GM23248 (cell line): Measurements from ENCODE around the gene ENPP6. TPM values are rescaled to one million over a fixed set of nuclear protein-coding genes. Genes with fewer than 3 reads are reported as not detected.

ENCODE experiments used
- DNase-seq: peaks from one replicate; pipeline ENCODE4 v3.0.0-alpha.2; 2015
- H2AFZ ChIP-seq: fragments of 200-600 bp; sonication (generic); 2 replicates; pipeline ENCODE4 v1.6.1; 2016; ENCODE audit warnings: antibody characterized with exemption
- H3F3A ChIP-seq: fragments of 200-600 bp; sonication (generic); 2 replicates; pipeline ENCODE4 v1.6.1; 2016; ENCODE audit warnings: mild to moderate bottlenecking, antibody characterized with exemption, mixed run types; ENCODE audit not compliant: insufficient read depth
- H3K27ac ChIP-seq: fragments of 200-600 bp; sonication (generic); 2 replicates; pipeline ENCODE4 v1.5.1; 2016; ENCODE audit warnings: mild to moderate bottlenecking
- H3K27me3 ChIP-seq: fragments of 200-600 bp; sonication (generic); replicated peaks from 2 replicates; pipeline ENCODE4 v1.6.1; 2016; ENCODE audit warnings: mild to moderate bottlenecking; ENCODE audit not compliant: insufficient read depth
- H3K36me3 ChIP-seq: fragments of 200-600 bp; sonication (generic); 2 replicates; pipeline ENCODE4 v1.6.1; 2016; ENCODE audit warnings: low read depth, mild to moderate bottlenecking
- H3K4me1 ChIP-seq: fragments of 200-600 bp; sonication (generic); 2 replicates; pipeline ENCODE4 v1.6.1; 2016; ENCODE audit warnings: mild to moderate bottlenecking; ENCODE audit not compliant: insufficient read depth
- H3K4me2 ChIP-seq: fragments of 200-600 bp; sonication (generic); one replicate; pipeline ENCODE4 v1.6.1; 2016; ENCODE audit warnings: mild to moderate bottlenecking; ENCODE audit not compliant: unreplicated experiment
- H3K4me3 ChIP-seq: fragments of 200-600 bp; sonication (generic); 2 replicates; pipeline ENCODE4 v1.5.1; 2016; ENCODE audit warnings: mild to moderate bottlenecking
- H3K79me2 ChIP-seq: fragments of 200-600 bp; sonication (generic); 2 replicates; pipeline ENCODE4 v1.6.1; 2016; ENCODE audit warnings: mild to moderate bottlenecking; ENCODE audit not compliant: insufficient read depth
- H3K9ac ChIP-seq: fragments of 200-600 bp; sonication (generic); 2 replicates; pipeline ENCODE4 v1.6.1; 2016; ENCODE audit warnings: mild to moderate bottlenecking
- H3K9me2 ChIP-seq: fragments of 200-600 bp; sonication (generic); 2 replicates; pipeline ENCODE4 v1.6.1; 2016; ENCODE audit warnings: mixed run types, mild to moderate bottlenecking, moderate library complexity; ENCODE audit not compliant: insufficient read depth
- H3K9me3 ChIP-seq: fragments of 200-600 bp; sonication (generic); one replicate; pipeline ENCODE4 v1.6.1; 2017; ENCODE audit warnings: low read depth
- H4K20me1 ChIP-seq: fragments of 200-600 bp; sonication (generic); 2 replicates; pipeline ENCODE4 v1.6.0; 2016; ENCODE audit not compliant: insufficient read depth
- EZH2 ChIP-seq: fragments of 200-600 bp; sonication (generic); IDR thresholded peaks from 2 replicates; pipeline ENCODE4 v1.6.1; 2018; ENCODE audit warnings: antibody characterized with exemption, mild to moderate bottlenecking; ENCODE audit not compliant: insufficient read depth, poor library complexity, severe bottlenecking
- EZH2phosphoT487 ChIP-seq: fragments of 200-600 bp; sonication (generic); IDR thresholded peaks from 2 replicates; pipeline ENCODE4 v1.6.1; 2018; ENCODE audit warnings: antibody characterized with exemption, moderate library complexity, mild to moderate bottlenecking, low read depth; ENCODE audit not compliant: insufficient read depth
- WGBS, 2 experiments: methylation state at CpG; one replicate each; pipeline ENCODE4 v1.1.6; 2015 to 2017; ENCODE audit warnings: low lambda C conversion rate in 2 of 2, low coverage in 1 of 2; ENCODE audit errors: missing lambda C conversion rate in 2 of 2; 5-methylcytosine and 5-hydroxymethylcytosine counted together
- in situ Hi-C: fragments of 300-500 bp; cut with MboI; formaldehyde crosslinking; loops from 2 replicates; pipeline ENCODE4 v1.15.0; 2020
- polyA plus RNA-seq: library from polyadenylated mRNA; unstranded; fragments of >200 nt; fragmentation: Nextera tagmentation; extraction: Ambion mirVana; gene quantifications from 2 replicates; pipeline ENCODE4 v1.2.1, GENCODE V29; 2016
- total RNA-seq: library from RNA; depleted of rRNA; stranded (reverse); fragments of >200 nt; shearing (Covaris generic); gene quantifications from 2 replicates; pipeline ENCODE4 v1.2.3, GENCODE V29; 2014

The ENPP6 gene
- total and polyA plus RNA-seq, 2 experiments from 2014 or later = not detected

GRCh38 chr4:184198190-184198589 lies 19.5 kb downstream of the ENPP6 start:
- no peak overlapping the region for H3K27ac ChIP-seq
- H3K4me2 ChIP-seq = no peak overlapping the region
- no peaks in the 10 kb centered on the region for H3F3A ChIP-seq
- no peak overlapping the region for H3K9ac ChIP-seq
- DNase-seq = no peak
- no peaks in the 10 kb centered on the region for H3K27me3 ChIP-seq
- TF ChIP-seq EZH2 (no peak), EZH2phosphoT487 (no peak)
- no peaks in the 10 kb centered on the region for H4K20me1 ChIP-seq
- no peaks in the 10 kb centered on the region for H3K9me3 ChIP-seq
- in situ Hi-C loops = no loop called here
- H2AFZ ChIP-seq = no peak overlapping the region
- H3K79me2 ChIP-seq = no peaks in the 10 kb centered on the region
- H3K9me2 ChIP-seq = no peaks in the 10 kb centered on the region
- H3K4me3 ChIP-seq = no peak overlapping the region
- no peaks in the 10 kb centered on the region for H3K36me3 ChIP-seq
- H3K4me1 ChIP-seq = no peaks in the 10 kb centered on the region
- WGBS, 2 experiments = 16 to 20% methylated on average over 5 of the region's 5 CpGs

DNA sequence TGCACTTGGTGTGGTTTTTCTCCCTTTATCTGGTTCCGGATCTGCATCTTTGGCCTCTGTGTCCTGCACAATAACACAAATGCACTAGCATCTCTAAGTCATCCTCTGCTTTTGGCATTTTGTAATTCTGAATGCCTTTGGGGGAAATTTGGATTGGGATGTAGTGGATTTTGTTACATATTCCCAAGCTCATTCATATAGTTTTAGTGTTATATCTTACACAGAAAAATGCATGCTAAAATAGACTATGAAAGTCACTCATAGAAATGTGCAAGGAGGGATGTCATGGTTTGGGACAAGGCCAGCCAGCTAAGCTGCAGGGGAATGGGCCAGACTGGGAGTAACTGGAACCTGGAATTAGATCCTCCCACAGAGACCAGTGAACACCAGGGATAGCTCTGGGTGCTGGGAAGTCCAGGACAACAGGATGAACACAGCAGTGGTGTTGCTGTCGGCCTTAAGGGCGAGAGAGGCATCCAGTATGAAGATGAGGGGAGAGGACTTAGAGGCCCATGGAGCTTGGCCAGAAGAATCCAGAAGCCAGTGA lies 20.1 kb downstream of the ENPP6 start:
- Histone ChIP-seq H3K36me3 (no peaks in the 10 kb centered on the region), H3K9ac (no peak overlapping the region), H3K27ac (no peak overlapping the region), H3K4me1 (no peaks in the 10 kb centered on the region), H2AFZ (no peak overlapping the region), H3K4me3 (no peak overlapping the region), H3K79me2 (no peaks in the 10 kb centered on the region), H3F3A (no peaks in the 10 kb centered on the region), H3K4me2 (no peak overlapping the region), H3K27me3 (no peaks in the 10 kb centered on the region), H3K9me2 (no peaks in the 10 kb centered on the region), H3K9me3 (no peaks in the 10 kb centered on the region), H4K20me1 (no peaks in the 10 kb centered on the region)
- in situ Hi-C loops = no loop called here
- 49 to 50% methylated on average over 3 of the region's 3 CpGs for WGBS, 2 experiments
- DNase-seq = no peak
- no peak for TF ChIP-seq EZH2phosphoT487
- TF ChIP-seq EZH2 = no peak

- 9 to 11% methylated on average over 5 of the region's 5 CpGs for WGBS, 2 experiments
- DNase-seq = no peak
Observed at GRCh38 chr4:184196730-184197385, 20.8 kb downstream of the ENPP6 start.

GRCh38 chr4:184193556-184194525 lies 23.8 kb downstream of the ENPP6 start:
- no peaks in the 10 kb centered on the region for H3K79me2 ChIP-seq
- no peak for DNase-seq
- H3K9me2 ChIP-seq = no peaks in the 10 kb centered on the region
- in situ Hi-C loops = no loop called here
- H3K9me3 ChIP-seq = no peaks in the 10 kb centered on the region
- H3K27ac ChIP-seq = no peak overlapping the region
- no peaks in the 10 kb centered on the region for H4K20me1 ChIP-seq
- no peak overlapping the region for H3K4me3 ChIP-seq
- WGBS, 2 experiments = 49 to 53% methylated on average over 15 of the region's 15 CpGs
- H3K4me1 ChIP-seq = no peaks in the 10 kb centered on the region
- no peak overlapping the region for H2AFZ ChIP-seq
- TF ChIP-seq EZH2 (no peak), EZH2phosphoT487 (no peak)
- H3K27me3 ChIP-seq = 0 out of 2 replicates have a peak, but pooled peaks cover 3% of the 10 kb centered on the region
- H3K36me3 ChIP-seq = no peaks in the 10 kb centered on the region
- no peaks in the 10 kb centered on the region for H3F3A ChIP-seq
- no peak overlapping the region for H3K4me2 ChIP-seq
- H3K9ac ChIP-seq = no peak overlapping the region

More at GRCh38 chr4:184196730-184197385, 20.8 kb downstream of the ENPP6 start:
- 0 out of 2 replicates have a peak, but pooled peaks cover under 1% of the 10 kb centered on the region for H3K27me3 ChIP-seq
- H4K20me1 ChIP-seq = no peaks in the 10 kb centered on the region
- TF ChIP-seq EZH2 (no peak), EZH2phosphoT487 (no peak)
- no peaks in the 10 kb centered on the region for H3K79me2 ChIP-seq
- no peaks in the 10 kb centered on the region for H3K36me3 ChIP-seq
- H3K4me1 ChIP-seq = no peaks in the 10 kb centered on the region
- no peaks in the 10 kb centered on the region for H3K9me3 ChIP-seq
- in situ Hi-C loops = no loop called here
- H3K4me2 ChIP-seq = no peak overlapping the region
- no peak overlapping the region for H2AFZ ChIP-seq
- no peak overlapping the region for H3K4me3 ChIP-seq
- no peaks in the 10 kb centered on the region for H3F3A ChIP-seq
- H3K9ac ChIP-seq = no peak overlapping the region
- no peaks in the 10 kb centered on the region for H3K9me2 ChIP-seq
- no peak overlapping the region for H3K27ac ChIP-seq
